ENCODE data around the gene OR2C1. TPM values are rescaled to one million over a fixed set of nuclear protein-coding genes. Genes with fewer than 3 reads are reported as not detected.

OR2C1 gene
- total and polyA plus RNA-seq, 9 donors, result 0.11 to 0.35 (median 0.19) TPM; not detected in 2

DNA sequence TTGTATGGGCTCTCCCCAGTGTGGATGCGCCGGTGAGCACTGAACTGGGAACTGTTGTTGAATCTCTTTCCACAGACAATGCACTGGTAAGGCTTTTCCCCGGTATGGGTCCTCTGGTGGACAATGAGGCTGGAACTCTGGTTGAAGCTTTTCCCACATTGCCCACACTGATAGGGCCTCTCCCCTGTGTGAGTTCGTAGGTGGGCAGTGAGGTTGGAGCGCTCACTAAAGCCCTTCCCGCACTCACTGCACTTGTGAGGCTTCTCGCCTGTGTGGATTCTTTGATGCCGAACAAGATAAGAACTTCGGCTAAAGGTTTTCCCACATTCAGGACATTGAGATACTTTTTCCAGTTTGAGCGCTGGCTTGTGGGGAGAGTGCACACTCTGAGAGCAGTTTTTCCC is 27.4 kb downstream of the OR2C1 start:
- no peak overlapping the region for H3K4me3 ChIP-seq (ENCODE audit: low read length)
- no peak overlapping the region for H3K27ac ChIP-seq (ENCODE audit: low read length)

DNA sequence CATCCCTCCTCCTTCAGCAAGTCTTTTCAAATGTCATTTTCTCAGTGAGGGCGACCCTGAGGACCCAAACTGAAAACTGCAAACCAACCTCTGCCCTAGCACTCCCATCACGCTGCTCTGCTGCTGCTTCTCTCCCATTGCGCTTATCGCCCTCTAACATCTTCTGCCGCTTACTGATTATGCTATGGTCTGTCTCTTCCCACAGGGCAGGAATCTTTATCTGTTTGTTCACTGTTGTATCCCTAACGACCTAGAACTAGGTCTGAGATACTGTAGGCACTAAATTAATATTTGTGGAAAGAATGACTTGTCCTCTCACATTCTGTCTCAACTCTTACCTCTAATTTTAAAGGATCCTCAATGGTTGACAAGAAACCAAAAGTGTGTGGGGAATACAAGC is 32.6 kb downstream of the OR2C1 start:
- no peaks in the 10 kb centered on the region for H3K27me3 ChIP-seq (ENCODE audit: control insufficient read depth, insufficient read depth, low read length)
- no peak for DNase-seq
- H3K4me3 ChIP-seq (ENCODE audit: low read length), result no peak overlapping the region
- H3K4me1 ChIP-seq (ENCODE audit: control insufficient read depth, insufficient read depth, low read length), result no peaks in the 10 kb centered on the region
- no peak overlapping the region for H3K27ac ChIP-seq (ENCODE audit: low read length)
- WGBS (ENCODE audit: insufficient coverage), result 94% methylated on average over 2 of the region's 6 CpGs
- peaks cover 63% of the 10 kb centered on the region for H3K36me3 ChIP-seq (ENCODE audit: control insufficient read depth, insufficient read depth, low read length)
- H3K9me3 ChIP-seq (replicated peaks; ENCODE audit: control insufficient read depth, low read depth, low read length), result peaks cover 66% of the 10 kb centered on the region

More for the DNA sequence above, 27.4 kb downstream of the OR2C1 start:
- peaks cover 74% of the 10 kb centered on the region for H3K9me3 ChIP-seq (replicated peaks; ENCODE audit: control insufficient read depth, low read depth, low read length)
- H3K4me1 ChIP-seq (ENCODE audit: control insufficient read depth, insufficient read depth, low read length), result no peaks in the 10 kb centered on the region
- 97% methylated on average over 7 of the region's 10 CpGs for WGBS (ENCODE audit: insufficient coverage)
- no peak for DNase-seq
- H3K27me3 ChIP-seq (ENCODE audit: control insufficient read depth, insufficient read depth, low read length), result no peaks in the 10 kb centered on the region
- H3K36me3 ChIP-seq (ENCODE audit: control insufficient read depth, insufficient read depth, low read length), result peaks cover 39% of the 10 kb centered on the region

DNA sequence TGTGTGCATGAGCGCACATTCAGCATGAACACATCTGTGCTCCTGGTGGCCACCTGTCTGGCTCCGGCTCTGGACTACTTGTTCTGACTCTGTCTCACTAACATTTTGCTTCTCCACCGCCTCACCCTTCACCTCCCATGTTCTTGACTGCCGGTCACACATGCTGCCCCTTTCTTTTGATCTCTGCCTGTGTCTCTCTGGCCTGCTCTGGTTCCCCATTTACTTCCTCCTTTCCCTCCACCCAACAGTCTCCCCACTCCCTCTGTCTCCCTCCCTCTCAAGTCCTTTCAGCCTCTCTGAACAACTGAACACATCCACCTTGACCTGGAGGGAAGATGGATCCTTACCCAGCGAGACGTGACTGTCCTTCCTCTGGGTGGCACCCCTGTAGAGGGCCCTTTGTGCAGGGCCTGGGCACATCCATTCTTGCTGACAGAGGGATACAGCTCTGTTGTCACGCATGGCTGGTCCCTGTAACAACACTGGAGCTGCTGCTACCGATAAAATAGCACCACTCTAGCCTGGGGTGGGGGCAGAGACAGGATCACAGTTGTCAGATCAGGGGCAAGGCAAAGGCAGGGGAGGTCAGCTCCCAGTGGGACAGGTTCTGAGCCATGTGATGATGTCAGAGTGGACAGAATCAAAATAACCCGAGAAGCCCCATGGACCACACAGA is 34.1 kb downstream of the OR2C1 start:
- Histone ChIP-seq H3K4me3 (ENCODE audit: low read length) (no peak overlapping the region), H3K27ac (ENCODE audit: low read length) (no peak overlapping the region), H3K9me3 (replicated peaks; ENCODE audit: control insufficient read depth, low read depth, low read length) (peaks cover 62% of the 10 kb centered on the region), H3K27me3 (ENCODE audit: control insufficient read depth, insufficient read depth, low read length) (no peaks in the 10 kb centered on the region), H3K36me3 (ENCODE audit: control insufficient read depth, insufficient read depth, low read length) (peaks cover 63% of the 10 kb centered on the region), H3K4me1 (ENCODE audit: control insufficient read depth, insufficient read depth, low read length) (no peaks in the 10 kb centered on the region)
- DNase-seq, result no peak
- WGBS (ENCODE audit: insufficient coverage), result 86% methylated on average over 8 of the region's 9 CpGs

DNA sequence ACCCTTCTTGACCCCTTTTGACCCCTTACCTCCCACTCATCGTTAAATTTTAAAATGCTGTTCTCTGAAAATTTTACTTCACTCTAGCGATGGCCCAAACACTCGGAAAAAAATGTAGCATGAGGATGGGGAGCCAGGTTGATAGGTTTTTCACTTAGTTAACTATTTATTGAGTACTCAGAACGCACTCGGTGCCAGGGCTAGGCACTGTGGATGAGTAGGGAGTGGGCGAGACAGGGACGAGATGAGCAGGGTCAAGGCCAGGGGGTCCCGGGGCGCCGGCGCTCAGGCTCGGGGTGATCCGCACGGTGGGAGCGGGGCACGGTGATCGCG is 44.7 kb downstream of the OR2C1 start:
- H3K9me3 ChIP-seq (replicated peaks; ENCODE audit: control insufficient read depth, low read depth, low read length), result peaks cover 57% of the 10 kb centered on the region
- no peak for DNase-seq
- H3K27me3 ChIP-seq (ENCODE audit: control insufficient read depth, insufficient read depth, low read length), result no peaks in the 10 kb centered on the region
- H3K27ac ChIP-seq (ENCODE audit: low read length), result peak overlapping the region; percentile 73
- peak overlapping the region; percentile 65 for H3K4me3 ChIP-seq (ENCODE audit: low read length)
- H3K4me1 ChIP-seq (ENCODE audit: control insufficient read depth, insufficient read depth, low read length), result peaks cover 14% of the 10 kb centered on the region
- H3K36me3 ChIP-seq (ENCODE audit: control insufficient read depth, insufficient read depth, low read length), result peaks cover 58% of the 10 kb centered on the region
- WGBS (ENCODE audit: insufficient coverage), result 0% methylated on average over 15 of the region's 18 CpGs

DNA sequence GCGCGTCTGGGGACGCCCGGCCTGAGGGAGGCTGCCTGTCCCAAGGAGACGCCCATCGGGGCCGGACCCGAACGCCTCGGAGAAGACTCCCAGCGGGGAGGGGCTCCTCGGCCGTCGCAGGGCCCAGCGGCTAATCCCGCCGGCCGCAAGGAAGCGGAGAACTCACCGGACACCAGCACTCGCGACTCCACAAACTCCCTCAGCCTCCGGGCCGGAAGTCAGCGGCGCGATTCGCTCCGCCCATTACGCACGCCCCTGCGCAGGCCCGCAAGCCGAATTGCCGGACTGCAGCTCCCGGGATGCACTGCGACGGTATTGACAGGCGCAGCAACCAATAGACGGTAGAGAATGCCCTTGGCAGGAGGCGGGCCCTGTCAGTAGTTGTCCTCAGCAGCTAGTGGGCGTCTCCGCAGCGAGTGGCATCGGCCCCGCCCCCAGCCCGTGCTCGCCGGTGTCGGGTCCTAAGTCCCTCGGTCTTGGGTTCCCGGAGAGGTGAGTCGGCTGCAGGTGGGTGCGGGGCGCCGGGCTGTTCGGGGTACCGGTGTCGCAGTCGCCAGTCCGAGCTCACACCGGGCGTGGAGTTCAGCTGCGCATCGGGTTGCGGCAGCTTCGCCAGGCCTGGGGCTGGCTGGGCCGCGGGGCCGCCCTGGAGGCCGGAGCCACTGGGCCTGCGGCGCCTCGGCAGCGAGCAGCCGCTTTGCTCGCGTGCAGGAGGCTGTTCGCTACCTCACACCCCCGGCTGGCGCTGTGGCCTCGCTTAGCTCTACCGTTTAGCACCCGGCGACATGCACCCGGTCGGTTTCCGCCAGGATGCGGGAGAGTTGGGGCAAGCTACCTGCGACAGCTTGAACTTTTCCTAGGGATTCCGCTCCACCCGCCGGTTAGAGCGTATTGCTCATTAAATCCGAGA is 45.3 kb downstream of the OR2C1 start, which contains the start of the genes ZNF174 and ZSCAN32:
Gene ZNF174, plus strand, starts transcription at position 437 of the 910 bp plus-strand sequence. CDS start 790 bp downstream, outside the sequence.
Gene ZSCAN32, minus strand, starts transcription at position 226 of the 910 bp plus-strand sequence. CDS start 3,447 bp downstream, outside the sequence.
- H3K9me3 ChIP-seq (replicated peaks; ENCODE audit: control insufficient read depth, low read depth, low read length), result peaks cover 57% of the 10 kb centered on the region
- WGBS (ENCODE audit: insufficient coverage), result under 1% methylated on average over 93 of the region's 95 CpGs
- peak within 1 kb of the TSS; percentile 65 for H3K4me3 ChIP-seq (ENCODE audit: low read length)
- DNase-seq, result peak; percentile 100
- peak within 1 kb of the TSS; percentile 77 for H3K27ac ChIP-seq (ENCODE audit: low read length)
- peaks cover 57% of the 10 kb centered on the region for H3K36me3 ChIP-seq (ENCODE audit: control insufficient read depth, insufficient read depth, low read length)
- no peaks in the 10 kb centered on the region for H3K27me3 ChIP-seq (ENCODE audit: control insufficient read depth, insufficient read depth, low read length)
- H3K4me1 ChIP-seq (ENCODE audit: control insufficient read depth, insufficient read depth, low read length), result peaks cover 14% of the 10 kb centered on the region

DNA sequence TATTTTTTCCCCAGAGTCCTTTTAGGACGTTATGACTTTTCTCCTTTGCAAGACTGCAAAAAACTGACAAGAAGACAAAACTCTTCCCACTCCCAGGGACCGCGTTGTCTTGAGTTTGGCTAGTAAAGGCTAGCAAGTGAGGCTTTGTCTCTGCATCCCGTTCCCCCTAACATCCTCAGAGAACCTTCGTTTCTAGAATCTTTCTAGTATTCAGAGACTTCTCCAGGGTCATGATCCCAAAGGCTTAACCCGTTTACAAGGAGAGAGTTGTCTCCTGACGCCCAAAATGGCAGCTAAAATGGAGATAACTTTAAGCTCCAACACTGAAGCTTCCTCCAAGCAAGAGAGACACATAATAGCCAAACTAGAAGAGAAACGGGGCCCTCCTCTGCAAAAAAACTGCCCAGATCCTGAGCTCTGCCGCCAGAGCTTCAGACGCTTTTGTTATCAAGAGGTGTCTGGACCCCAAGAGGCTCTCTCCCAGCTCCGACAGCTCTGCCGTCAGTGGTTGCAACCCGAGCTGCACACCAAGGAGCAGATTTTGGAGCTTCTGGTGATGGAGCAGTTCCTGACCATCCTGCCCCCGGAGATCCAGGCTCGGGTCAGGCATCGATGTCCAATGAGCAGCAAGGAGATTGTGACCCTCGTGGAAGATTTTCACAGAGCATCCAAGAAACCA is 46.2 kb downstream of the OR2C1 start:
- WGBS (ENCODE audit: insufficient coverage), result 19% methylated on average over 11 of the region's 17 CpGs
- H3K36me3 ChIP-seq (ENCODE audit: control insufficient read depth, insufficient read depth, low read length), result peaks cover 50% of the 10 kb centered on the region
- H3K27ac ChIP-seq (ENCODE audit: low read length), result peak overlapping the region; percentile 77
- H3K9me3 ChIP-seq (replicated peaks; ENCODE audit: control insufficient read depth, low read depth, low read length), result peaks cover 52% of the 10 kb centered on the region
- H3K4me1 ChIP-seq (ENCODE audit: control insufficient read depth, insufficient read depth, low read length), result peaks cover 14% of the 10 kb centered on the region
- no peak for DNase-seq
- H3K27me3 ChIP-seq (ENCODE audit: control insufficient read depth, insufficient read depth, low read length), result no peaks in the 10 kb centered on the region
- H3K4me3 ChIP-seq (ENCODE audit: low read length), result peak overlapping the region; percentile 65

Other genes with a start within 250 kb of the OR2C1 start
- gene ZNF205, start 243.3 kb upstream of the OR2C1 start, total RNA-seq, result 14.1 TPM
- gene ZNF205, start 243.3 kb upstream of the OR2C1 start, polyA plus RNA-seq (ENCODE audit: insufficient read depth in 1 of 8, insufficient read length in 8 of 8, low replicate concordance in 1 of 8), result 10 to 100 TPM; 12.0 to 15.4 (median 13.3) TPM
- 3.1 TPM for gene ZNF213, start 220.9 kb upstream of the OR2C1 start, total RNA-seq
- gene ZNF213, start 220.9 kb upstream of the OR2C1 start, polyA plus RNA-seq (ENCODE audit: insufficient read depth in 1 of 8, insufficient read length in 8 of 8, low replicate concordance in 1 of 8), result 10 to 100 TPM in 5 of 8 donors, 1 to 10 TPM in 3; 9.4 to 14.0 (median 11.5) TPM
- gene OR1F1, start 167.7 kb upstream of the OR2C1 start, total RNA-seq, result not detected
- not detected for gene OR1F1, start 167.7 kb upstream of the OR2C1 start, polyA plus RNA-seq (ENCODE audit: insufficient read depth in 1 of 8, insufficient read length in 8 of 8, low replicate concordance in 1 of 8)
- gene ZNF200, start 120.7 kb upstream of the OR2C1 start, total RNA-seq, result 8.4 TPM
- 1 to 10 TPM; 5.3 to 7.7 (median 6.4) TPM for gene ZNF200, start 120.7 kb upstream of the OR2C1 start, polyA plus RNA-seq (ENCODE audit: insufficient read depth in 1 of 8, insufficient read length in 8 of 8, low replicate concordance in 1 of 8)
- gene MEFV, start 99.3 kb upstream of the OR2C1 start, total RNA-seq, result 0.27 TPM
- gene MEFV, start 99.3 kb upstream of the OR2C1 start, polyA plus RNA-seq (ENCODE audit: insufficient read depth in 1 of 8, insufficient read length in 8 of 8, low replicate concordance in 1 of 8), result under 1 TPM; 0.20 to 0.45 (median 0.31) TPM
- 34.9 TPM for gene ZNF263, start 72.4 kb upstream of the OR2C1 start, total RNA-seq
- 10 to 100 TPM; 23.3 to 30.3 (median 27.4) TPM for gene ZNF263, start 72.4 kb upstream of the OR2C1 start, polyA plus RNA-seq (ENCODE audit: insufficient read depth in 1 of 8, insufficient read length in 8 of 8, low replicate concordance in 1 of 8)
- 11.0 TPM for gene TIGD7, start 50.5 kb upstream of the OR2C1 start, total RNA-seq
- gene TIGD7, start 50.5 kb upstream of the OR2C1 start, polyA plus RNA-seq (ENCODE audit: insufficient read depth in 1 of 8, insufficient read length in 8 of 8, low replicate concordance in 1 of 8), result 10 to 100 TPM in 1 of 8 donors, 1 to 10 TPM in 7; 5.5 to 10.4 (median 7.4) TPM
- gene ZNF75A, start 50.4 kb upstream of the OR2C1 start, total RNA-seq, result 31.0 TPM
- 10 to 100 TPM; 20.3 to 33.1 (median 23.6) TPM for gene ZNF75A, start 50.4 kb upstream of the OR2C1 start, polyA plus RNA-seq (ENCODE audit: insufficient read depth in 1 of 8, insufficient read length in 8 of 8, low replicate concordance in 1 of 8)
- gene ZSCAN32, start 45.1 kb downstream of the OR2C1 start, total RNA-seq, result 10.8 TPM
- gene ZSCAN32, start 45.1 kb downstream of the OR2C1 start, polyA plus RNA-seq (ENCODE audit: insufficient read depth in 1 of 8, insufficient read length in 8 of 8, low replicate concordance in 1 of 8), result 10 to 100 TPM in 4 of 8 donors, 1 to 10 TPM in 4; 7.0 to 11.1 (median 9.8) TPM
- 8.3 TPM for gene ZNF174, start 45.3 kb downstream of the OR2C1 start, total RNA-seq
- gene ZNF174, start 45.3 kb downstream of the OR2C1 start, polyA plus RNA-seq (ENCODE audit: insufficient read depth in 1 of 8, insufficient read length in 8 of 8, low replicate concordance in 1 of 8), result 1 to 10 TPM; 6.1 to 9.5 (median 7.9) TPM
- 2.3 TPM for gene ZNF597, start 87.6 kb downstream of the OR2C1 start, total RNA-seq
- 1 to 10 TPM; 1.6 to 2.4 (median 1.9) TPM for gene ZNF597, start 87.6 kb downstream of the OR2C1 start, polyA plus RNA-seq (ENCODE audit: insufficient read depth in 1 of 8, insufficient read length in 8 of 8, low replicate concordance in 1 of 8)
- 8.2 TPM for gene NAA60, start 87.8 kb downstream of the OR2C1 start, total RNA-seq
- gene NAA60, start 87.8 kb downstream of the OR2C1 start, polyA plus RNA-seq (ENCODE audit: insufficient read depth in 1 of 8, insufficient read length in 8 of 8, low replicate concordance in 1 of 8), result 10 to 100 TPM; 26.6 to 37.8 (median 32.4) TPM
- gene C16orf90, start 139.6 kb downstream of the OR2C1 start, total RNA-seq, result not detected
- not detected for gene C16orf90, start 139.6 kb downstream of the OR2C1 start, polyA plus RNA-seq (ENCODE audit: insufficient read depth in 1 of 8, insufficient read length in 8 of 8, low replicate concordance in 1 of 8)
- gene CLUAP1, start 145.1 kb downstream of the OR2C1 start, total RNA-seq, result 18.8 TPM
- 10 to 100 TPM; 12.3 to 21.7 (median 18.8) TPM for gene CLUAP1, start 145.1 kb downstream of the OR2C1 start, polyA plus RNA-seq (ENCODE audit: insufficient read depth in 1 of 8, insufficient read length in 8 of 8, low replicate concordance in 1 of 8)
- gene NLRC3, start 221.5 kb downstream of the OR2C1 start, total RNA-seq, result 0.58 TPM
- 1 to 10 TPM in 4 of 8 donors, under 1 TPM in 4; 0.90 to 1.2 (median 1.0) TPM for gene NLRC3, start 221.5 kb downstream of the OR2C1 start, polyA plus RNA-seq (ENCODE audit: insufficient read depth in 1 of 8, insufficient read length in 8 of 8, low replicate concordance in 1 of 8)

Data from muscle of leg (tissue), 11 donors.